ENCODE data around the gene MRPL55.

Gene MRPL55

DNA sequence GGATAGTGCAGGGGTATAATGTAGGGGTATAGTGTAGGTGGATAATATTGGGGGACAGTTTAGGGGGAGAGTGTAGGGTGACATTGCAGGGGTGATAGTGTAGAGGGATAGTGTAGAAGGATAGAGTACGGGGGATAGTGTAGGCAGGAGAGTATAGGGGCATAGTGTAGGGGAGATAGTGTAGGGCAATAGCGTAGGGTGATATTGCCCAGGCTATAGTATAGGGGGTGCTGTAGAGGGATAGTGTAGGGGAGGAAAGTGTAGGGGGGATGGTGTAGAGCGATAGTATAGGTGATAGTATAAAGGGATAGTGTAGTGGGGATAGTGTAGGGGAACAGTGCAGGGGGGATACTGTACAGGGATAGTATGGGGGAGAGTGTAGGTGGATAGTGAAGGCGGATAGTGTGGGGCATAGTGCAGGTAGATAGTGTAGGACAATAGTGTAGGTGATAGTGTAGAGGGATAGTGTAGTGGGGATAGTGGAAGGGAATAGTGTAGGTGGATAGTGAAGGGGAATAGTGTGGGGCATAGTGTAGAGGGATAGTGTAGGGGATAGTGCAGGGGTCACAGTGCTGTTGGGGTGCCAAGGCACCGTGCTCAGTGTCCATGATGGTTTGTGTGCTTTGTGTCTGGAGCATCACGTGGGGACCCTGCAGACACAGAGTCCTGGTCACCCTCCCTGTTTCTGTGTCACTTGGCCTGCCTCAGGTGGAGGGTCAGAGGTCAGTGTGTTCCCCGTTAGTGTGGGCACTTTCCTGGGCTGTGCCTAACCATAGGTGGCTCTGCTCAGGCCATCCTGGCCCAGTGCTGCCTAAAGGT lies 37.1 kb downstream of the MRPL55 start:
- no peak overlapping the region for H3K27ac ChIP-seq
- DNase-seq (ENCODE audit: low spot score): no peak
- CTCF ChIA-PET: interaction anchor here (1.5 kb wide), 1 partner anchor 36 kb away, joined by 3 read pairs; no protein-coding TSS in a partner anchor
- POLR2A ChIA-PET (ENCODE audit: low non-redundant PET): no interaction called here
- TF ChIP-seq, protein P1, sequence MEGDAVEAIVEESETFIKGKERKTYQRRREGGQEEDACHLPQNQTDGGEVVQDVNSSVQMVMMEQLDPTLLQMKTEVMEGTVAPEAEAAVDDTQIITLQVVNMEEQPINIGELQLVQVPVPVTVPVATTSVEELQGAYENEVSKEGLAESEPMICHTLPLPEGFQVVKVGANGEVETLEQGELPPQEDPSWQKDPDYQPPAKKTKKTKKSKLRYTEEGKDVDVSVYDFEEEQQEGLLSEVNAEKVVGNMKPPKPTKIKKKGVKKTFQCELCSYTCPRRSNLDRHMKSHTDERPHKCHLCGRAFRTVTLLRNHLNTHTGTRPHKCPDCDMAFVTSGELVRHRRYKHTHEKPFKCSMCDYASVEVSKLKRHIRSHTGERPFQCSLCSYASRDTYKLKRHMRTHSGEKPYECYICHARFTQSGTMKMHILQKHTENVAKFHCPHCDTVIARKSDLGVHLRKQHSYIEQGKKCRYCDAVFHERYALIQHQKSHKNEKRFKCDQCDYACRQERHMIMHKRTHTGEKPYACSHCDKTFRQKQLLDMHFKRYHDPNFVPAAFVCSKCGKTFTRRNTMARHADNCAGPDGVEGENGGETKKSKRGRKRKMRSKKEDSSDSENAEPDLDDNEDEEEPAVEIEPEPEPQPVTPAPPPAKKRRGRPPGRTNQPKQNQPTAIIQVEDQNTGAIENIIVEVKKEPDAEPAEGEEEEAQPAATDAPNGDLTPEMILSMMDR (conservative IDR thresholded peaks at IDR 0.05; ENCODE audit: low read depth): no peak

DNA sequence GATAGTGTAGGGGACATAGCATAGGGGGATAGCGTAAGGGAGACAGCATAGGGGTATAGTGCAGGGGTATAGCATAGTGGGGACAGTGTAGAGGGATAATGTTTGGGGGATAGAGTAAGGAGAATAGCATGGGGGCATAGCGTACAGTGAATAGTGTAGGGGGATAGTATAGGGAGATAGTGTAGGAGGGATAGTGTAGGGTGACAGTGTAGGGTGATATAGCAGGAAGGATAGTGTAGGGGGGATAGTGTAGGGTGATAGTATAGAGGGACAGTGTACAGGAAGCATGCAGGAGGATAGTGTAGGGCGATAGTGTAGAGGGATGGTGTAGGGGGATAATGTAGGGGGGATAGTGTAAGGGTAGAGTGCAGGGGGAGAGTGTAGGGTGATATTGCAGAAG lies 38.2 kb downstream of the MRPL55 start:
- CTCF ChIA-PET: no interaction called here
- no peak overlapping the region for H3K27ac ChIP-seq
- TF ChIP-seq, protein P1 (conservative IDR thresholded peaks at IDR 0.05; ENCODE audit: low read depth): no peak
- POLR2A ChIA-PET (ENCODE audit: low non-redundant PET): no interaction called here
- no peak for DNase-seq (ENCODE audit: low spot score)

DNA sequence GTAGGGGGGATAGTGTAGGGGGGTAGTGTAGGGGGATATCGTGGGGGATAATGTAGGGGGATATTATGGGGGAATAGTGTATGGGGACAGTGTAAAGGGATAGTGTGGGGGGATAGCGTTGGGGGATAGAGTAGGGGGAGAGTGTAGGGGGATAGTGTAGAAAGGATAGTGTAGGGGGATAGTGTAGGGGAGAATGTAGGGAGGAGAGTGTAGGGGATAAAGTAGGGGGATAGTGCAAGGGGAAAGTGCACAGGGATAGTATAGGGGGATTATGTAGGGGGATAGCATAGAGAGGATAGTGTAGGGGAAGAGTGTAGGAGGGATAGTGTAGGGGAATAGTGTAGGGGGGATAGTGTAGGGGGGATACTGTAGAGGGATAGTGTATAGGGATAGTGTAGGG lies 38.9 kb downstream of the MRPL55 start:
- CTCF ChIA-PET: no interaction called here
- no peak for DNase-seq (ENCODE audit: low spot score)
- POLR2A ChIA-PET (ENCODE audit: low non-redundant PET): no interaction called here
- H3K27ac ChIP-seq: no peak overlapping the region
- TF ChIP-seq, protein P1 (conservative IDR thresholded peaks at IDR 0.05; ENCODE audit: low read depth): no peak

DNA sequence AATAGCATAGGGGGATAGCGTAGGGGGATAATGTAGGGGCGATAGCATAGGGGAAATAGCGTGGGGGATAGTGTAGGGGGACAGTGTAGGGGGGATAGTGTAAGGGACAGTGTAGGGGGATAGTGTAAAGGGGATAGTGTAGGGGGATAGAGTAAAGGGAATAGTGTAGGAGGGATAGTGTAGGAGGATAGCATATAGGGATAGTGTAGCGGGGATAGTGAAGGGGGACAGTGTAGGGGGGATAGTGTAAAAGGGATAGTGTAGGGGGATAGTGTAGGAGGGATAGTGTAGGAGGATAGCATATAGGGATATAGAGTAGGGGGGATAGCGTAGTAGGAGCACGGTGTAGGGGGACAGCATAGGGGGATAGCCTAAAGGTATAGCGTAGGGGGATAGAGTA lies 40.7 kb downstream of the MRPL55 start:
- TF ChIP-seq, protein P1 (conservative IDR thresholded peaks at IDR 0.05; ENCODE audit: low read depth): no peak
- ChIA-PET POLR2A (ENCODE audit: low non-redundant PET) (no interaction called here), CTCF (no interaction called here)
- no peak for DNase-seq (ENCODE audit: low spot score)
- H3K27ac ChIP-seq: no peak overlapping the region

DNA sequence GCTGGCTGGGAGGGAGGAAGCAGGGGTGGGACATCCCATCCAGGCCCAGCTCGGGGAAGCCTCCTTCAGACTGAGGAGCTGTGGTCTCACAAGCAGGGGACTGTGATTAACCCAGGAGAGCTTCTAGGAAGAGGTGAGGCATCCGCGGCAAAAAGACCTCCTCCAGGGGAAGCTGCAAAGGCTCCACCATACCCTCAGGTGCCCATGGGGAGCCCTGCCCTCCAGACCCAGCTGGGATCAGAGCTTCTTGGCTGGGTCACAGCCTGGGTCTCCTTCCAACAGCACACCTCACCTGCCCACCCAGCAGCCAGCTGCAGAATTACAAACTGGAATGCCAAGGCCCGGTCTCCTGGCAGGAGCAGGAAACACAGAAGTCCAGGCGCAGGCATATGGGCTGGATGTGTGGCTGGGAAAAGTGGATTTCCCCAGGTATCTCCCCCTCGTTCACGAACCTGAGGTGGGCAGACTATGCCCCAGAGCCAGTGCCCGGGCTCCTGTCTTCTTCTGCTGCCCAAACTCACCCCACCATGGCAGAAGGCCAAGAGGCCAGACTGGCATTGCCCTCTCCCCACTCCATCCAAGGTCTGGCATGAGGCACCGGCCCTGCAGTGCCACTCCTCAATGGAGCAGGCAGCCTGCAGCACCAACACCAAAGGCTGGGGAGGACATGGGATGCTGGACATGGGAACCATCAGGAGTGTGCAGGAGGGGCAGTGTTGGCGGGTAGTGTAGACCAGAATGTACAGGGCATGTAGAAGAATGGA lies 42.0 kb downstream of the MRPL55 start:
- H3K27ac ChIP-seq: no peak overlapping the region
- no peak for DNase-seq (ENCODE audit: low spot score)
- POLR2A ChIA-PET (ENCODE audit: low non-redundant PET): no interaction called here
- CTCF ChIA-PET: interaction anchor here (0.7 to 1.0 kb wide), 2 partner anchors 68 to 117 kb away, joined by 4 to 10 read pairs; no protein-coding TSS in a partner anchor
- TF ChIP-seq, protein P1 (conservative IDR thresholded peaks at IDR 0.05; ENCODE audit: low read depth): no peak

DNA sequence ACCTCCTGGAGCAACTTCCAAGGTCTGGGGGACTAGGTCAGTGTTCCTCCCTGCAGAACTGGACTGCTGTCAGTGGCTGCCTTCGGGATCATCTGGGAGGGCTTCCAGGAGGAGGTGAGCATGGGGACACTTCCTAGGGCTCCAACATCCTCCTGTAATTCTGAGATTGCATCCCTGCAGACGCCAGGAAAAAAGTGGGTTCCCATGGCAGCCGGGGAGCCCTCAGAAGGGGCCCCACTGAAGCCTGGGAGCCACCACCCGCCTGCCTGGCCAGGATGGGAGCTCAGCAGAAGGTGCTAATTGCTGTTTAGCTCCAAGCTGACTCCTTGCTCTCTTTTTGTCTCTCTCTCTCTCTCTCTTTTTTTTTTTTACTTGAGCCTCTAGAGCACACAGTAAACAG lies 42.7 kb downstream of the MRPL55 start:
- ChIA-PET CTCF (interaction anchor here (0.6 to 1.0 kb wide), 3 partner anchors 64 to 116 kb away, joined by 3 to 10 read pairs (median 4); no protein-coding TSS in a partner anchor), POLR2A (ENCODE audit: low non-redundant PET) (no interaction called here)
- DNase-seq (ENCODE audit: low spot score): no peak
- no peak overlapping the region for H3K27ac ChIP-seq
- TF ChIP-seq, protein P1 (conservative IDR thresholded peaks at IDR 0.05; ENCODE audit: low read depth): no peak
